Activated T-cell treated with anti-CD3 and anti-CD28 coated beads, Interleukin-2, amount 50 U/mL, for 24 hours (primary cell): ENCODE measurements around the gene RPS6KC1.

Source experiments
- DNase-seq: peaks from one replicate; pipeline ENCODE4 v3.0.0-alpha.2; 2020
- H3K27ac Mint-ChIP-seq: 2 replicates; pipeline ENCODE4 v1.8.0; 2020; ENCODE audit warnings: mild to moderate bottlenecking, mixed read lengths
- H3K27me3 Mint-ChIP-seq: 2 replicates; pipeline ENCODE4 v1.8.0; 2020; ENCODE audit warnings: mixed read lengths
- H3K36me3 Mint-ChIP-seq: 2 replicates; pipeline ENCODE4 v1.8.0; 2020; ENCODE audit warnings: low read depth, mixed read lengths
- H3K4me1 Mint-ChIP-seq: 2 replicates; pipeline ENCODE4 v1.8.0; 2020; ENCODE audit warnings: low read depth, mixed read lengths
- H3K4me3 Mint-ChIP-seq: 2 replicates; pipeline ENCODE4 v1.8.0; 2020; ENCODE audit warnings: mild to moderate bottlenecking, moderate library complexity, mixed read lengths
- H3K9me3 Mint-ChIP-seq: 2 replicates; pipeline ENCODE4 v1.8.0; 2020; ENCODE audit warnings: mixed read lengths

Gene RPS6KC1

GRCh38 chr1:213269829-213270228, 218.8 kb downstream of the RPS6KC1 start:
- no peaks in the 10 kb centered on the region for H3K4me1 Mint-ChIP-seq
- H3K27me3 Mint-ChIP-seq: no peaks in the 10 kb centered on the region
- no peak for DNase-seq
- no peak overlapping the region for H3K4me3 Mint-ChIP-seq
- peaks cover 72% of the 10 kb centered on the region for H3K36me3 Mint-ChIP-seq
- H3K27ac Mint-ChIP-seq: no peak overlapping the region
- H3K9me3 Mint-ChIP-seq: peaks cover 13% of the 10 kb centered on the region

- no peak overlapping the region for H3K4me3 Mint-ChIP-seq
- H3K27ac Mint-ChIP-seq: no peak overlapping the region
- H3K36me3 Mint-ChIP-seq: peaks cover 47% of the 10 kb centered on the region
- DNase-seq: no peak
- no peaks in the 10 kb centered on the region for H3K4me1 Mint-ChIP-seq
- no peaks in the 10 kb centered on the region for H3K27me3 Mint-ChIP-seq
- no peaks in the 10 kb centered on the region for H3K9me3 Mint-ChIP-seq
Observed at GRCh38 chr1:213273546-213273945, 222.5 kb downstream of the RPS6KC1 start.

DNA sequence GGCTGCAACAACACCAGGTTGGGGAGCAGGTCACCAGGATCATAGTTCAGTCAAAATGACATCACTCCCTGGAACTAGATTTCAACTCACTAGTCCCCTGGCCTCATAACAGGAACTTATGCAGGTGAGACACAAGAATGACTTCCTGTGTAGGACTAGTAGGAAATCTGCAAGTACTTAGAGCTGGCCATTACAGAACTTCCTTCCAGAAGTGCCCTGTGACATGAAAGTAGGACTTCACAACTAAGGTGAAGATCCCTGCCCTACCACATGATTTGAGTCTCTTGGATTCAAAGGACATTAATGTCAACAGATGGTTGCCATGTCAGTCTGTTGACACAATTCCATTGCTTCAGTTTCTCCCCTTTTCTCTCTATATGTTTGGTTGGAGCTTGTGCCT, 223.1 kb downstream of the RPS6KC1 start:
- DNase-seq: no peak
- Mint-ChIP-seq H3K27ac (no peak overlapping the region), H3K27me3 (no peaks in the 10 kb centered on the region)

DNA sequence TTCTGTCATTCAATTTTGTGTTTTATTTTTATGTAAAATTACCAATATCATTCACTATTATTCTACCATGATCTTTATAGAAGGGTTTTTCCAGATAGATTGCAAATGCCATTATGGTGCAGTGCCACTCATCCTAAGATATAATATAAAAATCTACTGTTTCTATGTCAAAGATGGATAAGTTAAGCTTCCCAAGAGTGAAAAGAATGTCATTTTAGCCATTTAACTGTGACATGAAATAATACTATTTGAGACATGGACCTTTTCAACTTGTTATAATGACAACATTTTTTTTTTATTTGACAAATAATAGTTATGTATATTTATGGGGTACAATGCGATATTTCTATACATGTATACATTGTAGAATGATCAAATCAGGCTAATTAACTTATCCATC, 224.3 kb downstream of the RPS6KC1 start:
- peaks cover 38% of the 10 kb centered on the region for H3K36me3 Mint-ChIP-seq
- no peaks in the 10 kb centered on the region for H3K9me3 Mint-ChIP-seq
- no peak overlapping the region for H3K4me3 Mint-ChIP-seq
- H3K4me1 Mint-ChIP-seq: no peaks in the 10 kb centered on the region
- no peak for DNase-seq
- H3K27me3 Mint-ChIP-seq: no peaks in the 10 kb centered on the region
- H3K27ac Mint-ChIP-seq: no peak overlapping the region

More for the DNA sequence above, 223.1 kb downstream of the RPS6KC1 start:
- Mint-ChIP-seq H3K9me3 (no peaks in the 10 kb centered on the region), H3K4me3 (no peak overlapping the region), H3K4me1 (no peaks in the 10 kb centered on the region), H3K36me3 (peaks cover 43% of the 10 kb centered on the region)

GRCh38 chr1:213276236-213276635, 225.2 kb downstream of the RPS6KC1 start:
- Mint-ChIP-seq H3K36me3 (peaks cover 32% of the 10 kb centered on the region), H3K9me3 (no peaks in the 10 kb centered on the region), H3K27ac (no peak overlapping the region), H3K4me3 (no peak overlapping the region), H3K4me1 (no peaks in the 10 kb centered on the region), H3K27me3 (no peaks in the 10 kb centered on the region)
- DNase-seq: no peak

DNA sequence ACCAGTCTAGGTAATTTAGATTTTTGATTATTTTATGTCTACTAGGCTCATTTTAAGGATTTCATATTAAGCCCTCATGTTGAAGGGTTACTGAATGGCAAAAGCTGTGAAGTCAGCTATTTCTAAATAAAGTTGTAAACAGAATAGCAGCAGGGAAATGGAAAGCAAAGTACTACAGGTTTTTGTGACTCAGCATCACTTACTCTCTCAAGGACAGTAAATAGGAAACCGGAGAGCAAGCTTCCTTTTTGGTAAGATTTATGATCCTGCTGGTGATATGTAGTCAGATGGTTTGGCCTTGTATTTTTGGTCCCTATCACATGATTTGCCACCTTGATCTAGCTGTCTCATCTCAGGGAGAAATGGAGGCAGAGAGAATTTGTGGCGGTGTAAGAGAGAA, 226.0 kb downstream of the RPS6KC1 start:
- H3K9me3 Mint-ChIP-seq: no peaks in the 10 kb centered on the region
- no peaks in the 10 kb centered on the region for H3K27me3 Mint-ChIP-seq
- no peak overlapping the region for H3K27ac Mint-ChIP-seq

GRCh38 chr1:213279410-213279809, 228.4 kb downstream of the RPS6KC1 start:
- Mint-ChIP-seq H3K36me3 (peaks cover 9% of the 10 kb centered on the region), H3K4me1 (no peaks in the 10 kb centered on the region), H3K9me3 (peaks cover 5% of the 10 kb centered on the region), H3K27me3 (no peaks in the 10 kb centered on the region), H3K4me3 (no peak overlapping the region), H3K27ac (no peak overlapping the region)
- no peak for DNase-seq

More for the DNA sequence above, 226.0 kb downstream of the RPS6KC1 start:
- Mint-ChIP-seq H3K36me3 (peaks cover 31% of the 10 kb centered on the region), H3K4me3 (no peak overlapping the region), H3K4me1 (no peaks in the 10 kb centered on the region)
- no peak for DNase-seq

GRCh38 chr1:213281640-213282301, 230.7 kb downstream of the RPS6KC1 start:
- H3K4me1 Mint-ChIP-seq: no peaks in the 10 kb centered on the region
- no peak overlapping the region for H3K27ac Mint-ChIP-seq
- H3K9me3 Mint-ChIP-seq: peaks cover 8% of the 10 kb centered on the region
- H3K4me3 Mint-ChIP-seq: no peak overlapping the region
- no peaks in the 10 kb centered on the region for H3K36me3 Mint-ChIP-seq
- no peak for DNase-seq
- H3K27me3 Mint-ChIP-seq: no peaks in the 10 kb centered on the region

DNA sequence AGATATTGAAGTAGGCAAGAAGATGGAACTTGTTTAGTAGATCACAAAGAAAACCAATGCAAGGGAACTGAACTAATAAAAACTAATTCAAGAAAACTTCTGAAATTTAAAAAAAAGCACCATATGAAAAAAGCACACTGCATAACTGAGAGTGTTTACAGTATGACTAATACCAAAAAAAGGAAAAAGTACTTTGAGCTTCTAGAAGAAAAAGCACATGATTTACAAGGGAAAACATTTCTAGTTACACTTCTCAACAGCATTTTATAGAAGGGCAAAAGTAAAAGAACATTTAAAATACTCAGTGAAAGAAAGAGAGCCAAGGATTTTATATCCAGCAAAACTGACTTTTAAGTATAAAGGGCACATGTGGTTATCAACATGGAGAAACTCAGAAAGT, 233.6 kb downstream of the RPS6KC1 start:
- Mint-ChIP-seq H3K27ac (no peak overlapping the region), H3K27me3 (no peaks in the 10 kb centered on the region), H3K4me1 (no peaks in the 10 kb centered on the region), H3K4me3 (no peak overlapping the region), H3K36me3 (no peaks in the 10 kb centered on the region), H3K9me3 (peaks cover 8% of the 10 kb centered on the region)
- no peak for DNase-seq

GRCh38 chr1:213286235-213286634, 235.2 kb downstream of the RPS6KC1 start:
- H3K9me3 Mint-ChIP-seq: peaks cover 8% of the 10 kb centered on the region
- no peaks in the 10 kb centered on the region for H3K36me3 Mint-ChIP-seq
- no peak overlapping the region for H3K4me3 Mint-ChIP-seq
- H3K27ac Mint-ChIP-seq: no peak overlapping the region
- H3K4me1 Mint-ChIP-seq: no peaks in the 10 kb centered on the region
- no peaks in the 10 kb centered on the region for H3K27me3 Mint-ChIP-seq
- no peak for DNase-seq

- Mint-ChIP-seq H3K4me3 (no peak overlapping the region), H3K27ac (no peak overlapping the region), H3K4me1 (no peaks in the 10 kb centered on the region), H3K36me3 (no peaks in the 10 kb centered on the region), H3K27me3 (no peaks in the 10 kb centered on the region), H3K9me3 (peaks cover 8% of the 10 kb centered on the region)
- DNase-seq: no peak
Observed at GRCh38 chr1:213287987-213288386, 236.9 kb downstream of the RPS6KC1 start.

GRCh38 chr1:213291526-213291925, 240.5 kb downstream of the RPS6KC1 start:
- no peak overlapping the region for H3K27ac Mint-ChIP-seq
- DNase-seq: no peak

GRCh38 chr1:213292614-213293013, 241.6 kb downstream of the RPS6KC1 start:
- Mint-ChIP-seq H3K36me3 (no peaks in the 10 kb centered on the region), H3K4me1 (no peaks in the 10 kb centered on the region), H3K27me3 (no peaks in the 10 kb centered on the region), H3K4me3 (no peak overlapping the region), H3K9me3 (peaks cover 9% of the 10 kb centered on the region), H3K27ac (no peak overlapping the region)
- DNase-seq: no peak

More at GRCh38 chr1:213291526-213291925, 240.5 kb downstream of the RPS6KC1 start:
- Mint-ChIP-seq H3K4me1 (no peaks in the 10 kb centered on the region), H3K9me3 (peaks cover 4% of the 10 kb centered on the region), H3K27me3 (no peaks in the 10 kb centered on the region), H3K36me3 (no peaks in the 10 kb centered on the region), H3K4me3 (no peak overlapping the region)

- DNase-seq: no peak
- no peaks in the 10 kb centered on the region for H3K36me3 Mint-ChIP-seq
- no peaks in the 10 kb centered on the region for H3K27me3 Mint-ChIP-seq
- H3K4me3 Mint-ChIP-seq: no peak overlapping the region
- H3K27ac Mint-ChIP-seq: no peak overlapping the region
- H3K9me3 Mint-ChIP-seq: peaks cover 11% of the 10 kb centered on the region
- H3K4me1 Mint-ChIP-seq: no peaks in the 10 kb centered on the region
Observed at GRCh38 chr1:213295860-213296259, 244.8 kb downstream of the RPS6KC1 start.

- Mint-ChIP-seq H3K36me3 (no peaks in the 10 kb centered on the region), H3K9me3 (peaks cover 11% of the 10 kb centered on the region)
Observed at GRCh38 chr1:213296558-213296957, 245.5 kb downstream of the RPS6KC1 start.

DNA sequence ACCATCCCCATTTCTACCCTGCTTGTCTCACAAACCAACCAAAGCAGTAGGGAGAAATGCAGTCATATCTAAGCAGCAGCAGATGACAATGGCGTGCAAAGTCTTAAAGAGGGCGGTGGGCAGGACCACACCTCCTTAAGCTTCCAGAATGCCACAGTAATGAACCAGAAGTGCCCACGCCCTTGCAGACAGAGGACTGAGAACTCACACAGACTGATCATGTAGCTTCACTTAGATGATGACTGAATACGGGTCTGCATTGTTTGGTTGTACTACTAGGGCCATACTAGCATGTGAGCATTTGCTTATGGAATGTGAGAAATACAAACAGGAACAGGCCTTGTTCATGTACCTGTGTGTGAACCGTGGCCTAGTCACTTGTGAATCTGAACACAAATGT, 246.0 kb downstream of the RPS6KC1 start:
- no peaks in the 10 kb centered on the region for H3K36me3 Mint-ChIP-seq
- H3K9me3 Mint-ChIP-seq: peaks cover 11% of the 10 kb centered on the region
- no peak for DNase-seq
- H3K27me3 Mint-ChIP-seq: no peaks in the 10 kb centered on the region
- H3K27ac Mint-ChIP-seq: no peak overlapping the region
- H3K4me3 Mint-ChIP-seq: no peak overlapping the region
- H3K4me1 Mint-ChIP-seq: no peaks in the 10 kb centered on the region

More at GRCh38 chr1:213296558-213296957, 245.5 kb downstream of the RPS6KC1 start:
- H3K4me3 Mint-ChIP-seq: no peak overlapping the region
- DNase-seq: no peak
- H3K27me3 Mint-ChIP-seq: no peaks in the 10 kb centered on the region
- H3K4me1 Mint-ChIP-seq: no peaks in the 10 kb centered on the region
- H3K27ac Mint-ChIP-seq: no peak overlapping the region
